MM.1S (cell line): ENCODE data around the gene KCNE3.

Experiments
- CTCF ChIP-seq: fragments of 300-600 bp; sonication (generic); IDR thresholded peaks from 2 replicates; pipeline ENCODE4 v1.5.1; 2016; ENCODE audit warnings: antibody characterized with exemption, low read length, mixed read lengths
- EZH2 ChIP-seq: fragments of 300-600 bp; sonication (generic); optimal IDR thresholded peaks from 2 replicates; pipeline ENCODE3; 2017; ENCODE audit warnings: low read depth, mild to moderate bottlenecking, antibody characterized with exemption, low read length, mixed read lengths
- EZH2phosphoT487 ChIP-seq: fragments of 300-600 bp; sonication (generic); IDR thresholded peaks from 2 replicates; pipeline ENCODE4 v1.6.1; 2018; ENCODE audit warnings: antibody characterized with exemption, low read length

GRCh38 chr11:74443071-74443864, 24.1 kb downstream of the KCNE3 start:
- TF ChIP-seq CTCF: no peak
- TF ChIP-seq EZH2phosphoT487: no peak
- no peak for TF ChIP-seq EZH2
